Keratinocyte (primary cell): ENCODE results near the gene HELZ. TPM values are rescaled to one million over a fixed set of nuclear protein-coding genes. Genes with fewer than 3 reads are reported as not detected.

ENCODE experiments used
- DNase-seq: peaks from one replicate; pipeline ENCODE4 v3.0.0-alpha.2; 2011; ENCODE audit warnings: low read depth, missing footprints, low spot score
- FAIRE-seq: peaks from 2 replicates; lab custom pipeline; 2011; peaks lifted over from hg19 to GRCh38; lab: Jason Lieb, UNC
- H2AFZ ChIP-seq: 2 replicates; pipeline ENCODE4 v1.6.0; 2012; ENCODE audit warnings: low read length, control low read depth, inconsistent platforms; ENCODE audit not compliant: control insufficient read depth
- H3K27ac ChIP-seq: 2 replicates; pipeline ENCODE4 v1.5.1; 2011; ENCODE audit warnings: low read length; ENCODE audit not compliant: control insufficient read depth, insufficient read depth
- H3K27me3 ChIP-seq: 3 replicates; pipeline ENCODE4 v1.6.0; 2011; ENCODE audit warnings: low read length; ENCODE audit not compliant: control insufficient read depth, insufficient read depth; ENCODE audit errors: extremely low read depth
- H3K36me3 ChIP-seq, 2 experiments: 2 replicates in 1 of 2; 3 replicates in 1 of 2; pipeline ENCODE4 v1.5.1; 2011; ENCODE audit warnings: low read length in 2 of 2, mild to moderate bottlenecking in 1 of 2; ENCODE audit not compliant: control insufficient read depth in 2 of 2, insufficient read depth in 2 of 2; ENCODE audit errors: extremely low read depth in 1 of 2
- H3K4me1 ChIP-seq: 3 replicates; pipeline ENCODE4 v1.5.1; 2011; ENCODE audit warnings: low read length; ENCODE audit not compliant: control insufficient read depth, insufficient read depth; ENCODE audit errors: extremely low read depth
- H3K4me2 ChIP-seq: 3 replicates; pipeline ENCODE4 v1.6.0; 2011; ENCODE audit warnings: low read depth, low read length; ENCODE audit not compliant: control insufficient read depth, insufficient read depth; ENCODE audit errors: extremely low read depth
- H3K4me3 ChIP-seq, 3 experiments: fragments of 200-600 bp in 1 of 3; sonication (generic) in 1 of 3; 2 replicates in 2 of 3; 3 replicates in 1 of 3; pipeline ENCODE4 v1.5.1; 2011 to 2016; ENCODE audit warnings: low read length in 3 of 3, mild to moderate bottlenecking in 3 of 3, control low read depth in 2 of 3, inconsistent platforms in 1 of 3, low read depth in 1 of 3, mixed read lengths in 1 of 3, mixed run types in 1 of 3, moderate library complexity in 1 of 3; ENCODE audit not compliant: control insufficient read depth in 2 of 3, insufficient read depth in 2 of 3; ENCODE audit errors: extremely low read depth in 1 of 3
- H3K79me2 ChIP-seq: 2 replicates; pipeline ENCODE4 v1.6.0; 2012; ENCODE audit warnings: low read length; ENCODE audit not compliant: control insufficient read depth, insufficient read depth
- H3K9ac ChIP-seq: 3 replicates; pipeline ENCODE4 v1.6.0; 2011; ENCODE audit warnings: low read length; ENCODE audit not compliant: control insufficient read depth, insufficient read depth; ENCODE audit errors: extremely low read depth
- H3K9me1 ChIP-seq: 3 replicates; pipeline ENCODE4 v1.6.0; 2011; ENCODE audit warnings: low read length; ENCODE audit not compliant: control insufficient read depth, insufficient read depth; ENCODE audit errors: extremely low read depth
- H3K9me3 ChIP-seq: 2 replicates; pipeline ENCODE4 v1.5.1; 2012; ENCODE audit warnings: low read depth, low read length; ENCODE audit not compliant: control insufficient read depth
- H4K20me1 ChIP-seq: 3 replicates; pipeline ENCODE4 v1.6.0; 2011; ENCODE audit warnings: low read length; ENCODE audit not compliant: control insufficient read depth, insufficient read depth; ENCODE audit errors: extremely low read depth
- EZH2 ChIP-seq: IDR thresholded peaks from one replicate; pipeline ENCODE4 v1.6.1; 2012; ENCODE audit warnings: inconsistent platforms, mild to moderate bottlenecking, low read length, moderate library complexity
- dilution Hi-C: fragments of 300-500 bp; cut with MboI; formaldehyde crosslinking; loops from one replicate; pipeline ENCODE4 v1.7.0; 2020; ENCODE audit warnings: low sequenced_read_pairs; ENCODE audit not compliant: extremely low pct_ligation_motif_present
- polyA plus RNA-seq, 5 experiments: library from polyadenylated mRNA; depleted of rRNA in 3 of 5; stranded (reverse) in 3 of 5; stranded (forward) in 1 of 5; unstranded in 1 of 5; fragments of >200 nt; gene quantifications; 1 replicate in 1 of 5; 2 replicates in 3 of 5; 3 replicates in 1 of 5; pipeline versions ENCODE4 v1.2.1 to v1.2.3, GENCODE V29; 2011 to 2012; ENCODE audit warnings: missing spikeins in 2 of 5, low read depth in 1 of 5, low replicate concordance in 1 of 5
- TF ChIP-seq, protein P1 (sequence below), 3 experiments: IDR thresholded peaks in 1 of 3; conservative IDR thresholded peaks in 1 of 3; optimal IDR thresholded peaks in 1 of 3; 2 replicates in 2 of 3; 3 replicates in 1 of 3; pipeline versions ENCODE3 to v1.5.1; 2011; ENCODE audit warnings: low read length in 3 of 3, mild to moderate bottlenecking in 3 of 3, moderate library complexity in 2 of 3, control low read depth in 1 of 3, inconsistent platforms in 1 of 3; ENCODE audit not compliant: insufficient read depth in 2 of 3; ENCODE audit errors: extremely low read depth in 1 of 3

HELZ gene
- polyA plus RNA-seq, 1 donor (not counting 4 experiments of a cell fraction or from before 2014, with no cell fraction given): 18.2 TPM

DNA sequence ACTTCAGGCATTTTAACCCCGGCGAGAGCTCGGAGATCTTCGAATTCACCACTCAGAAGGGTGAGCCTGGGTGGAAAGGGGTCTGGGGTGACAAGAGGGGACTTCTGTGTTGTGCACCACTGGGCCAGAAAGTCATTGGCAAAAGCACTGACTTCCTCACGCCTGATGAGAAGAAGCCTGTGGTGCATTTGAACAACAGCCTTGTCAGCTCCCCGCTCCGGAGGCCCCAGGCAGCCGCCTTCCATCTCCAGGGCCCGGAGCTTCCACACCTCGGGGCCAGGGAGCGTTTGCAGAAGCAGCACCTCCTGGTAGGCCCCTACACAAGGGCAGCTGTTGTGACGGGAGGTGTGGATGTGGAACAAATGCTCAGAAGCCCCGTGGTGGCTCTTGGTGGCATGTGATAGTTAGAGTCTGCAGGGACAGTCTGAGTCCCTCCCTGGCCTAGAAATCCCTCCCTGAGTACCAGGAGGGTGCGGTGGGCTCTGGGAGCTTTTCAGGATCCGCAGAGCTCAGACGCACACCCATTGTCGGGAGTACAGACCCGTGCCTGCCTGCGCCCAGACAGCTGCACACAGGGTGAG is 190.9 kb downstream of the HELZ start:
- Histone ChIP-seq H4K20me1 (no peaks in the 10 kb centered on the region), H3K27ac (no peak overlapping the region), H3K9ac (no peak overlapping the region), H3K27me3 (peaks cover 4% of the 10 kb centered on the region), H3K36me3 (no peaks in the 10 kb centered on the region), H3K9me3 (no peaks in the 10 kb centered on the region), H3K79me2 (no peaks in the 10 kb centered on the region), H3K4me3 (no peak overlapping the region), H2AFZ (no peak overlapping the region), H3K4me1 (no peaks in the 10 kb centered on the region), H3K9me1 (no peaks in the 10 kb centered on the region), H3K4me2 (no peak overlapping the region)
- TF ChIP-seq, protein P1, sequence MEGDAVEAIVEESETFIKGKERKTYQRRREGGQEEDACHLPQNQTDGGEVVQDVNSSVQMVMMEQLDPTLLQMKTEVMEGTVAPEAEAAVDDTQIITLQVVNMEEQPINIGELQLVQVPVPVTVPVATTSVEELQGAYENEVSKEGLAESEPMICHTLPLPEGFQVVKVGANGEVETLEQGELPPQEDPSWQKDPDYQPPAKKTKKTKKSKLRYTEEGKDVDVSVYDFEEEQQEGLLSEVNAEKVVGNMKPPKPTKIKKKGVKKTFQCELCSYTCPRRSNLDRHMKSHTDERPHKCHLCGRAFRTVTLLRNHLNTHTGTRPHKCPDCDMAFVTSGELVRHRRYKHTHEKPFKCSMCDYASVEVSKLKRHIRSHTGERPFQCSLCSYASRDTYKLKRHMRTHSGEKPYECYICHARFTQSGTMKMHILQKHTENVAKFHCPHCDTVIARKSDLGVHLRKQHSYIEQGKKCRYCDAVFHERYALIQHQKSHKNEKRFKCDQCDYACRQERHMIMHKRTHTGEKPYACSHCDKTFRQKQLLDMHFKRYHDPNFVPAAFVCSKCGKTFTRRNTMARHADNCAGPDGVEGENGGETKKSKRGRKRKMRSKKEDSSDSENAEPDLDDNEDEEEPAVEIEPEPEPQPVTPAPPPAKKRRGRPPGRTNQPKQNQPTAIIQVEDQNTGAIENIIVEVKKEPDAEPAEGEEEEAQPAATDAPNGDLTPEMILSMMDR (optimal IDR thresholded peaks at IDR 0.05 in 1 of 3, IDR thresholded peaks at IDR 0.05 in 1 of 3, conservative IDR thresholded peaks at IDR 0.05 in 1 of 3; ENCODE audit: extremely low read depth in 1 of 3, insufficient read depth in 2 of 3, low read length in 3 of 3): no peak
- TF ChIP-seq EZH2: no peak
- dilution Hi-C loops: no loop called here
- FAIRE-seq (no peak), DNase-seq (no peak)

DNA sequence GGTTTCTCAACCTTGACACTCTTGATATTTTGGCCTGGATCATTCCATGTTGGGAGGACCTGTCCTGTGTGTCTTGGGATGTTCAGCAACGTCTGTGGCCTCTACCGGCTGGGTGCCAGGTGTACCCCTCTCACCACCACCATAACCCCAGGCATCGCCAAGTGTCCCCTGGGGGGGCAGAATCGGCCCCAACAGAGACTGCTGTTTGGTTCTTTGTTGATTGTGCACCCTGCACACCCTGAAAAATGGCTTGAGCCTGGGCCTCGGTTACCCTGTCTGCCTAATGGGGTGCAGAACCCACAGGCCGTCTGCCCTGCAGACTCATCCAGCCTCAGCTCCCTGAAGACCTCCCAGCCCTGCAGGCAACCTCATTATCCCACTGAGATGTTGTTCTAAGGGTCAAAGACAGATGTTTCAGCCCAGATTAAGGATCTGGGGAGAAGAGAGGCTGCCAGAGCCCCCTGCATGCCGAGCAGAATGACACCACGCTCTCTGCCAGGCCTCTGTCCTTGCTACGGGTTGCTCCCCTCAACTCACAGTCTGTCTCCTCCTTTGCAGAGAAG is 191.5 kb downstream of the HELZ start:
- dilution Hi-C loops: no loop called here

More for the DNA sequence above, 191.5 kb downstream of the HELZ start:
- H2AFZ ChIP-seq: no peak overlapping the region
- no peaks in the 10 kb centered on the region for H3K9me3 ChIP-seq
- no peak for TF ChIP-seq EZH2
- TF ChIP-seq, protein P1 (optimal IDR thresholded peaks at IDR 0.05 in 1 of 3, IDR thresholded peaks at IDR 0.05 in 1 of 3, conservative IDR thresholded peaks at IDR 0.05 in 1 of 3; ENCODE audit: extremely low read depth in 1 of 3, insufficient read depth in 2 of 3, low read length in 3 of 3): no peak
- no peak overlapping the region for H3K4me3 ChIP-seq
- no peak overlapping the region for H3K9ac ChIP-seq
- peaks cover 4% of the 10 kb centered on the region for H3K27me3 ChIP-seq
- no peaks in the 10 kb centered on the region for H4K20me1 ChIP-seq
- no peaks in the 10 kb centered on the region for H3K4me1 ChIP-seq
- no peak for DNase-seq
- H3K4me2 ChIP-seq: no peak overlapping the region
- H3K79me2 ChIP-seq: no peaks in the 10 kb centered on the region
- FAIRE-seq: no peak
- no peaks in the 10 kb centered on the region for H3K36me3 ChIP-seq
- no peak overlapping the region for H3K27ac ChIP-seq
- H3K9me1 ChIP-seq: no peaks in the 10 kb centered on the region
